GM15510 (cell line): ENCODE results near the gene ZSWIM5.

ENCODE experiments used
- POLR2A ChIP-seq: IDR thresholded peaks from 3 replicates; pipeline ENCODE4 v1.6.1; 2011; ENCODE audit warnings: borderline replicate concordance; ENCODE audit not compliant: insufficient read length; ENCODE audit errors: extremely low read depth

ZSWIM5 gene

GRCh38 chr1:45152126-45152525 is 54.3 kb downstream of the ZSWIM5 start:
- no peak for TF ChIP-seq POLR2A

DNA sequence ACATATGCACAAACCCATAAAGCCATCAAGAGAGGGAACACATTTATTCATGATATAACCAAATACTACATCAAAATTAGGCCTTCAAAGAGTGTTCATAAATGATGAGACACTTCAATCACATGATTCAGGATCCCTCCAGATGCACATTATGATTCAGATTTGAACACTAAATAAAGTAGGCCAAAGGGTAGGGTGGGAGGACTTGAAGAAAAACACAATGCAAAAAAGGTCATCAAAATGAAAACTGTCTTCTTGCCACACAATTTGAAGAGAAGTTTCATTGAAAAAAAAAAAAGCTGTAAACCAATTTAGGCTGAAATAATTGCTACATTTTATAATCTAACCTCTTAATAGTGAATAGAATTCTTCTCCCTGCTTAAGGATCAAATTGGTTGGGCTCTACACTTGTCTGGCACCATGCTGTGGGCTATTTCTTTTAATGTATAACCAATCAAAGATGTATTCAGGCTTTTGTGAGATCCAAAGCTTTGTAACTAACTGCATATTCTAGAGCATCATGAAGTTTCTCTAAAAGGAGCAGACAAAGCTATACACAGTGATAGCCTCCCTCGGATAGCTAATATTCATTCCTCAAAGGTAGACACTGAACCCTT is 58.1 kb downstream of the ZSWIM5 start:
- no peak for TF ChIP-seq POLR2A

- no peak for TF ChIP-seq POLR2A
These were observed 59.6 kb downstream of the ZSWIM5 start for GRCh38 chr1:45146833-45147232.

- no peak for TF ChIP-seq POLR2A
These were observed 65.0 kb downstream of the ZSWIM5 start for GRCh38 chr1:45141247-45142003.

GRCh38 chr1:45136984-45137383 is 69.4 kb downstream of the ZSWIM5 start:
- TF ChIP-seq POLR2A = no peak

- no peak for TF ChIP-seq POLR2A
These were observed 71.1 kb downstream of the ZSWIM5 start for GRCh38 chr1:45135316-45135715.

- TF ChIP-seq POLR2A = no peak
These were observed 71.9 kb downstream of the ZSWIM5 start for GRCh38 chr1:45134461-45134873.

DNA sequence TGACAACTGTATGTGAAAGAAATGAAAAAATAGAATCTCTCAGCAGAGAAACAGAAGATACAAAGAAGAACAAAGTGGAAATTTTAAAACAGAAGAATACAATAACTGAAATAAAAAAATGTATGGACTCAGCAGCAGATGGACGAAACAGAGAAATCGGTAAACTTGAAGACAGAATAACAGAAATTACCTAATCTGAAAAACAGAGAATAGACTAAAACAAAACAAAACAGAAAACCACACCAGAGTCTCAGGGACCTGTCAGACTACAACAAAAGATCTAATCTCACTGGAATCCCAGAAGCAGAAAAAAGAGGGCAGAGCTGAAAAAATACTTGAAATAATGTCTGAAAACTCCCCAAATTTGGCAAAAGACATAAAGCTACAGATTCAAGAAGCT is 83.0 kb downstream of the ZSWIM5 start:
- TF ChIP-seq POLR2A = no peak

DNA sequence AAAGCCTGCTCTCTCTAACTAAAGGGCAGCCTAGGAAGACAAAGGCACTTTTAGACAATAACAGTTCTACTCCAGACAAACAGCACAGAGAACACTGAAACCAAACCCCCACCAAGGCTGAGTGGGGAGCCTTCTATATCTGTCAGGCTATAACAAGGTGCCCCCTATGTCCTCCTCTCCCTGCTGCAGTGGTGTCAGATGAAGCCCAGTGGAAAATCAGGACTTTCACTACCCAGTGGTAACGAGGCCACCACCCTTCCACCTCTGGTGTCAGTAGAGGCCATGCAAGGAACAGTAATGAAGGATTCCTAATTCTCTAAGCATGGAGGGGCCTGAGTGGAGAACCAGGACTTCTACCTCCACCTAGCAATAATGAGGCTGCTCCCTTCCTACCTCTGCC is 83.7 kb downstream of the ZSWIM5 start:
- TF ChIP-seq POLR2A = no peak

- no peak for TF ChIP-seq POLR2A
These were observed 88.6 kb downstream of the ZSWIM5 start for GRCh38 chr1:45117766-45118165.

- TF ChIP-seq POLR2A = no peak
These were observed 89.6 kb downstream of the ZSWIM5 start for GRCh38 chr1:45116820-45117219.

- TF ChIP-seq POLR2A = no peak
These were observed 90.1 kb downstream of the ZSWIM5 start for GRCh38 chr1:45116340-45116739.

DNA sequence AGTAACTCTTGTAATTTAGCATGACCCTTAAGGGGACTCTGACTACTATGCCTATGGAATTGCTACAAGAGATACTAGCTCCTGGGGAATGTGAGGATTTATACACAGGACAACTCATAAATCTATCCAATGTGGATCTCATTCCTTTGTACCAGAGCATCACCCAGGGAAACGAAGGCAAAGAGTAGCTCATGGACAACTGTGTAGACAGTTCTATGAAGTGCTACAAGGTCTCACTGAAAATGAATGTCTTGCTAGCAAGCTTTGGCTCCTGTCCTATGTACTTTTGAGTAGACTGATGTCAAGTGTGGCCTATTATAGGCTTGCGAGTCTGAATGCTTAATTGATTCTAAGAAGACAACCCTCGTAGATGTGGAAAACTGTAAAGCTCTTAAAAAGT is 93.7 kb downstream of the ZSWIM5 start:
- TF ChIP-seq POLR2A = no peak

GRCh38 chr1:45111239-45111638 is 95.2 kb downstream of the ZSWIM5 start:
- no peak for TF ChIP-seq POLR2A

DNA sequence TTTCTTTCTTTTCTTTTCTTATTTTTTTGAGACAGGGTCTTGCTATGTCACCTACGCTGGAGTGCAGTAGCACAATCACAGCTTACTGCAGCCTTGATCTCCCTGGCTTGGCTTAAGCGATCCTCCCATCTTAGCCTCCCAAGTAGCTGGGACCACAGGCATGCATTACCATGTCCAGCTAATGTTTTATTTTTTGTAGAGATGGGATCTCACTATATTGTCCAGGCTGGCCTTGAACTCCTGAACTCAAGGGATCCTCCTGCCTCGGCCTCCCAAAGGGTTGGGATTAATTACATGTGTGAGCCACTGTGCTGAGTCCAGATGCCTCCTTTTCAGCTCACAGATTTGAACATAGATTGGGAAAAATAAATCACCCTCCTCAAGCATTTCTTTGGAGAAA is 98.6 kb downstream of the ZSWIM5 start:
- TF ChIP-seq POLR2A = no peak

- no peak for TF ChIP-seq POLR2A
These were observed 102.9 kb downstream of the ZSWIM5 start for GRCh38 chr1:45103534-45103933.
